ENCODE data around the gene SH3RF3.

GRCh38 chr2:109194620-109194937, 65.6 kb downstream of the SH3RF3 start:
- TF ChIP-seq CTCF (IDR thresholded peaks at IDR 0.05) = no peak
- TF ChIP-seq POLR2A (IDR thresholded peaks at IDR 0.05) = no peak
